Prostate gland (tissue), 2 donors: ENCODE data around the gene PRSS33.

Experiments used
- POLR2AphosphoS5 ChIP-seq: sonication (generic); formaldehyde crosslinking; IDR thresholded peaks from one replicate; pipeline ENCODE4 v1.6.1; 2017; ENCODE audit warnings: antibody characterized with exemption
- TF ChIP-seq, protein P1 (sequence below), 4 experiments: fragments of 200-600 bp in 2 of 4; fragments of 450-650 bp in 2 of 4; sonication (generic) in 2 of 4; IDR thresholded peaks; 1 replicate in 3 of 4; 2 replicates in 1 of 4; pipeline ENCODE4 v1.5.1; 2016 to 2019; ENCODE audit warnings: antibody characterized with exemption in 4 of 4, mild to moderate bottlenecking in 2 of 4, moderate library complexity in 2 of 4

DNA sequence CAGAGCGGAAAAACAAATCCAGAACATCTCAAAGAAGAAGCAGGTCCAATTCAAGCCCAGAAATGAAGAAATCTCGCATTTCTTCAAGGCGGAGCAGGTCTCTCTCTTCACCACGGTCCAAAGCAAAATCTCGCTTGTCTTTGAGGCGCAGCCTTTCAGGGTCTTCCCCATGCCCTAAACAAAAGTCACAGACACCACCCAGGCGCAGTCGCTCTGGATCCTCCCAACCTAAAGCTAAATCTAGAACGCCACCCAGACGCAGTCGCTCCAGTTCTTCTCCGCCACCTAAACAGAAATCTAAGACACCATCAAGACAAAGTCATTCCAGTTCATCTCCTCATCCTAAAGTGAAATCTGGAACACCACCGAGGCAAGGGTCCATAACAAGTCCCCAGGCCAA is 24.6 kb downstream of the PRSS33 start:
- TF ChIP-seq POLR2AphosphoS5, result no peak
- TF ChIP-seq, protein P1, sequence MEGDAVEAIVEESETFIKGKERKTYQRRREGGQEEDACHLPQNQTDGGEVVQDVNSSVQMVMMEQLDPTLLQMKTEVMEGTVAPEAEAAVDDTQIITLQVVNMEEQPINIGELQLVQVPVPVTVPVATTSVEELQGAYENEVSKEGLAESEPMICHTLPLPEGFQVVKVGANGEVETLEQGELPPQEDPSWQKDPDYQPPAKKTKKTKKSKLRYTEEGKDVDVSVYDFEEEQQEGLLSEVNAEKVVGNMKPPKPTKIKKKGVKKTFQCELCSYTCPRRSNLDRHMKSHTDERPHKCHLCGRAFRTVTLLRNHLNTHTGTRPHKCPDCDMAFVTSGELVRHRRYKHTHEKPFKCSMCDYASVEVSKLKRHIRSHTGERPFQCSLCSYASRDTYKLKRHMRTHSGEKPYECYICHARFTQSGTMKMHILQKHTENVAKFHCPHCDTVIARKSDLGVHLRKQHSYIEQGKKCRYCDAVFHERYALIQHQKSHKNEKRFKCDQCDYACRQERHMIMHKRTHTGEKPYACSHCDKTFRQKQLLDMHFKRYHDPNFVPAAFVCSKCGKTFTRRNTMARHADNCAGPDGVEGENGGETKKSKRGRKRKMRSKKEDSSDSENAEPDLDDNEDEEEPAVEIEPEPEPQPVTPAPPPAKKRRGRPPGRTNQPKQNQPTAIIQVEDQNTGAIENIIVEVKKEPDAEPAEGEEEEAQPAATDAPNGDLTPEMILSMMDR (IDR thresholded peaks at IDR 0.05), result no peak
